Daoy (cell line): ENCODE results near the gene TTC38. TPM values are rescaled to one million over a fixed set of nuclear protein-coding genes. Genes with fewer than 3 reads are reported as not detected.

Experiments
- DNase-seq: peaks from one replicate; pipeline ENCODE4 v3.0.0-alpha.2; 2015; ENCODE audit warnings: low read depth
- total RNA-seq: library from RNA; depleted of rRNA; stranded (reverse); fragments of >200 nt; shearing (Covaris generic); gene quantifications from 2 replicates; pipeline ENCODE4 v1.2.3, GENCODE V29; 2014

The TTC38 gene
- total RNA-seq, 1 experiment from 2014 or later = 30.6 TPM

- no peak for DNase-seq
Measured at GRCh38 chr22:46278656-46279645, 11.1 kb downstream of the TTC38 start.

GRCh38 chr22:46280063-46280817 lies 12.4 kb downstream of the TTC38 start:
- DNase-seq = no peak

GRCh38 chr22:46280999-46281623 lies 13.3 kb downstream of the TTC38 start:
- no peak for DNase-seq

GRCh38 chr22:46281866-46282678 lies 14.3 kb downstream of the TTC38 start:
- DNase-seq = no peak

- no peak for DNase-seq
Measured at GRCh38 chr22:46286006-46286405, 18.2 kb downstream of the TTC38 start.

- DNase-seq = no peak
Measured at GRCh38 chr22:46286941-46287872, 19.4 kb downstream of the TTC38 start.

GRCh38 chr22:46287873-46288751 lies 20.3 kb downstream of the TTC38 start:
- DNase-seq = peak; percentile 10

GRCh38 chr22:46288846-46289243 lies 21.0 kb downstream of the TTC38 start:
- DNase-seq = no peak

GRCh38 chr22:46289244-46289891 lies 21.6 kb downstream of the TTC38 start:
- no peak for DNase-seq

GRCh38 chr22:46290121-46290842 lies 22.5 kb downstream of the TTC38 start:
- DNase-seq = no peak

GRCh38 chr22:46290843-46291785 lies 23.3 kb downstream of the TTC38 start:
- no peak for DNase-seq

- DNase-seq = no peak
Measured at GRCh38 chr22:46292173-46292572, 24.4 kb downstream of the TTC38 start.

- no peak for DNase-seq
Measured at GRCh38 chr22:46292732-46293131, 24.9 kb downstream of the TTC38 start.

GRCh38 chr22:46293577-46294260 lies 25.9 kb downstream of the TTC38 start:
- no peak for DNase-seq

GRCh38 chr22:46294784-46295183 lies 27.0 kb downstream of the TTC38 start:
- no peak for DNase-seq

- DNase-seq = no peak
Measured at GRCh38 chr22:46295277-46295971, 27.6 kb downstream of the TTC38 start.
